GM06990 (cell line): ENCODE measurements around the gene MAB21L2.

Source experiments
- DNase-seq: peaks from one replicate; pipeline ENCODE4 v3.0.0-alpha.2; 2011; ENCODE audit not compliant: insufficient read length; ENCODE audit errors: extremely low read depth
- H3K27me3 ChIP-seq: replicated peaks from 2 replicates; pipeline ENCODE4 v1.6.0; 2011; ENCODE audit warnings: low read length; ENCODE audit not compliant: control insufficient read depth, insufficient read depth
- H3K36me3 ChIP-seq: 2 replicates; pipeline ENCODE4 v1.5.1; 2011; ENCODE audit warnings: low read length; ENCODE audit not compliant: control insufficient read depth, insufficient read depth
- H3K4me3 ChIP-seq: replicated peaks from 2 replicates; pipeline ENCODE4 v1.5.1; 2011; ENCODE audit warnings: low read depth, mild to moderate bottlenecking, control low read depth, low read length
- TF ChIP-seq, protein P1 (sequence below): IDR thresholded peaks from 2 replicates; pipeline ENCODE4 v1.5.1; 2011; ENCODE audit warnings: low read length, control low read depth, mild to moderate bottlenecking, inconsistent platforms; ENCODE audit not compliant: insufficient read depth, poor library complexity, severe bottlenecking

The MAB21L2 gene

DNA sequence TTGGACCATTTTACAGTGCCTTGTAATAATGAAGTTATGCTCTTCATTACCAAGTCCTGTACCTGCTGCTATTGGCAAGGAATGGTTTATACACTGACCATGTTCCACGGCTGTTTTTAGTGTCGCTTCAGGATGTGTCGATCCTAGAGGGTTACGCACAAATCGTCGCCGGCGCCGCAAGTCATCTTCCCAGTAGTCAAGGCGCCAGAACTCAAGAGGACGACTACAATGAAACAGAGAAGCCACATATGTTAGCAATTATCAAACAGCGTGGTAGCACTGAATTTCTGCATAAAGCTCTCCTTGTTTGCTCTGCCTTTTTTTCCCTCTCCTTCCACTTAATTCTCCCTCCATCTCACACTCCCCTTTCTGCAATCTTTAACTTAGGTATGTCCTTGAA lies 17.0 kb downstream of the MAB21L2 start:
- TF ChIP-seq, protein P1, sequence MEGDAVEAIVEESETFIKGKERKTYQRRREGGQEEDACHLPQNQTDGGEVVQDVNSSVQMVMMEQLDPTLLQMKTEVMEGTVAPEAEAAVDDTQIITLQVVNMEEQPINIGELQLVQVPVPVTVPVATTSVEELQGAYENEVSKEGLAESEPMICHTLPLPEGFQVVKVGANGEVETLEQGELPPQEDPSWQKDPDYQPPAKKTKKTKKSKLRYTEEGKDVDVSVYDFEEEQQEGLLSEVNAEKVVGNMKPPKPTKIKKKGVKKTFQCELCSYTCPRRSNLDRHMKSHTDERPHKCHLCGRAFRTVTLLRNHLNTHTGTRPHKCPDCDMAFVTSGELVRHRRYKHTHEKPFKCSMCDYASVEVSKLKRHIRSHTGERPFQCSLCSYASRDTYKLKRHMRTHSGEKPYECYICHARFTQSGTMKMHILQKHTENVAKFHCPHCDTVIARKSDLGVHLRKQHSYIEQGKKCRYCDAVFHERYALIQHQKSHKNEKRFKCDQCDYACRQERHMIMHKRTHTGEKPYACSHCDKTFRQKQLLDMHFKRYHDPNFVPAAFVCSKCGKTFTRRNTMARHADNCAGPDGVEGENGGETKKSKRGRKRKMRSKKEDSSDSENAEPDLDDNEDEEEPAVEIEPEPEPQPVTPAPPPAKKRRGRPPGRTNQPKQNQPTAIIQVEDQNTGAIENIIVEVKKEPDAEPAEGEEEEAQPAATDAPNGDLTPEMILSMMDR = no peak
- Histone ChIP-seq H3K36me3 (no peaks in the 10 kb centered on the region; the same call in 1 of the 2 replicates), H3K27me3 (no peaks in the 10 kb centered on the region), H3K4me3 (no peak overlapping the region)
- DNase-seq = no peak

DNA sequence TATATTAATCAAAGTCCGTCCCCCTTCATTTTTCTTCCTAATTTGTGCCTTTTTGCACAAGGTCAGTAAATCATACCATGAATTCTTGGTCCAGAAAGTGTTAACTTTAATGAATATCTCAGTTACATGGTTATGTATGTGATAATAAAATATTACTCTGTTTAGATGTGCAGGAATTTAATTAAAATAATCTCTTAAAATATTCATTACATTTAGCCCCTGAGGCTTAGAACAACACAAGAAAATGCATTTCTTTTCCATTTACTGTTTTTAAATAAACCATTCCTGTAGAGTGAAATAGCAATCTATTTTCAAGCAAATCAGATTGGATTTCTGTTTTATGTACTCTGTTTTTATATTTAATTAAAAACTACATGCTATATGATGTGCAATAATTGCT lies 17.6 kb downstream of the MAB21L2 start:
- no peak overlapping the region for H3K4me3 ChIP-seq
- no peak for DNase-seq
- TF ChIP-seq, protein P1 = no peak

DNA sequence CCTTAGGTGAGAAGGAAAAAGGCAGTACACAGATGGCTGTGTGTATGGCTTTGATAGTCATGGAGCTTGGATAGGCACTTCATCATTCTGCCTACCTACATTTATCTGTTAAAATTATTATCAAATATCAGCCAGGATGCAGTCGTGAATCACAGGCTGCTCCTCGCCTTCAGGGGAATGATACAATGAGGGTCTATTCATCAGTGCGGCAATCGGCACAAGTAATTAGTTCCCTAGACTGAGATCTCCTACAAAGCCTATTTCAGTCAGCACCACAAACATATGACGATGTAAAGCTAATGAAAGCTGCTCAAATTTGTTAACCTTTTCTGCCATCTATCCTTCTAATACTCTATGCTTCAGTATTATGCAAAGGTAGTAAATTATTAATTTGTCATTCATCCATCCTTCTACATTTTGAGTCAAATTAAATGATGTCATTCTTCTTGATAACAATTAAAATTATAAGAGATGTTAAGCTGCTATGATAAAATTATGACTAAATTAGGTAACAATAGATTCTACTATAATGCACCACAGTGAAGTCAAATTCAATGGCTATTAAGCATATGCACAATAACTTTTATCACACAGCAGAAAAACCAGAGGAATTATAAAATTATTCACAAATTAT lies 19.0 kb downstream of the MAB21L2 start:
- no peak overlapping the region for H3K4me3 ChIP-seq

More for the DNA sequence above, 17.6 kb downstream of the MAB21L2 start:
- no peaks in the 10 kb centered on the region; the same call in 1 of the 2 replicates for H3K36me3 ChIP-seq
- no peaks in the 10 kb centered on the region for H3K27me3 ChIP-seq

DNA sequence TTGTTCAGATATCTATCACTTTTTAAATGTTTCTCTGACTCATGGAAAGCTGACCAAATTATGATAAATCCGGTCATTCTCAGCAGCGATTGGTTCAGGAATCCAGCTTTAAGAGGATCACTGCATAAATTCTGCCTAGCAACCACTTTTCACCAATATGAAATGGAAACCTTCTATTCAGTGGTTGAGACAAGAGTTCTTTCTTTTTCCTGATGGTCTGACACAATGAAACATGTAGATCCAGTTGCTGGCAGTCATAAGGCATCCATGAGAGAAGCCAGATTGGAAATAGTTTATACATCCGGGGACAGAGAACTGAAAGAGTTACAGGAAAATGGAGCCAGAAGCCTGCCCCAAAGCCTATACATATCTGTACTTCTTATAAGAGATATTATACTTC lies 27.2 kb downstream of the MAB21L2 start:
- Histone ChIP-seq H3K27me3 (no peaks in the 10 kb centered on the region), H3K36me3 (no peaks in the 10 kb centered on the region), H3K4me3 (no peak overlapping the region)
- DNase-seq = no peak
- TF ChIP-seq, protein P1 = no peak

More for the DNA sequence above, 19.0 kb downstream of the MAB21L2 start:
- Histone ChIP-seq H3K27me3 (no peaks in the 10 kb centered on the region), H3K36me3 (no peaks in the 10 kb centered on the region; the same call in 1 of the 2 replicates)
- TF ChIP-seq, protein P1 = no peak
- DNase-seq = no peak

DNA sequence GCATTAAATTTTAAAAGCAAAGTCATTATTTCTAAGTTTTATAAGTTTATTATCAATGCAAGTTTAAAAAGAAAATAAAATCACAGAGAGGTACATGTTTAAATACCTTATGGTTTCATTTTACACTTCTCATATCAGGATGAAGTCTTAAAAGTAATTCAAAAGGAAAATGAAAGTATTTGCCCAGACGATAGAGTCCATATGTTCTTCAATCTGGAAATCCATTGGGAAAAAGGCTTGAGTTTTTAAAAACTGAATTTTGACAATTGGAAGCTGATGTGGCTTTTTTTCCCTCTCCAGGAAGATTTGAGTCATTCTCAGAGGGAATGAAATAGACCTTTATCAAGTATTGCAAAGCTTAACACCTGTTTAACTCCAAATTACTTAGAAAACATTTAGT lies 37.1 kb downstream of the MAB21L2 start:
- Histone ChIP-seq H3K36me3 (no peaks in the 10 kb centered on the region), H3K4me3 (peak overlapping the region; percentile 10; the same call in 1 of the 2 replicates), H3K27me3 (no peaks in the 10 kb centered on the region)
- TF ChIP-seq, protein P1 = no peak
- DNase-seq = no peak
